ENCODE measurements around the gene AGPS.

- TF ChIP-seq TP53 (CRISPR knock-in tag; IDR thresholded peaks at IDR 0.05), result no peak
- no peak for TF ChIP-seq CHD4 (IDR thresholded peaks at IDR 0.05; ENCODE audit: borderline replicate concordance)
- TF ChIP-seq CTCF (IDR thresholded peaks at IDR 0.05), result no peak
- TF ChIP-seq POLR2A (IDR thresholded peaks at IDR 0.05; ENCODE audit: low read length), result no peak
- no peak for TF ChIP-seq CHD2 (IDR thresholded peaks at IDR 0.05; ENCODE audit: low read length, partially characterized antibody)
- TF ChIP-seq HDAC2 (IDR thresholded peaks at IDR 0.05), result no peak
- TF ChIP-seq FOSL2 (IDR thresholded peaks at IDR 0.05), result no peak
- TF ChIP-seq FOSL2 (CRISPR knock-in tag; IDR thresholded peaks at IDR 0.05), result no peak
- TF ChIP-seq BHLHE40 (IDR thresholded peaks at IDR 0.05; ENCODE audit: low read depth, low read length), result no peak
- no peak for TF ChIP-seq REST (IDR thresholded peaks at IDR 0.05)
- no peak for TF ChIP-seq ZC3H11A (IDR thresholded peaks at IDR 0.05)
- TF ChIP-seq PHF8 (IDR thresholded peaks at IDR 0.05; ENCODE audit: borderline replicate concordance, low read depth), result no peak
- no peak for TF ChIP-seq CBX8 (IDR thresholded peaks at IDR 0.05)
- TF ChIP-seq EP300 (IDR thresholded peaks at IDR 0.05), result no peak
Observed at GRCh38 chr2:177352441-177353186, 40.0 kb upstream of the AGPS start.
